Osteoblast (primary cell): ENCODE results near the gene OSGIN1. TPM values are rescaled to one million over a fixed set of nuclear protein-coding genes. Genes with fewer than 3 reads are reported as not detected.

ENCODE experiments used
- DNase-seq: peaks from one replicate; pipeline ENCODE4 v3.0.0; 2011; ENCODE audit warnings: low spot score, mixed read lengths; ENCODE audit not compliant: insufficient read length; ENCODE audit errors: missing footprints
- H2AFZ ChIP-seq: 2 replicates; pipeline ENCODE4 v1.6.0; 2011; ENCODE audit warnings: mild to moderate bottlenecking, low read length
- H3K27ac ChIP-seq: 2 replicates; pipeline ENCODE4 v1.5.1; 2011; ENCODE audit warnings: mild to moderate bottlenecking, low read depth, low read length, moderate library complexity
- H3K27me3 ChIP-seq: 2 replicates; pipeline ENCODE4 v1.6.0; 2012; ENCODE audit warnings: mild to moderate bottlenecking, control low read depth, inconsistent platforms, low read length, moderate library complexity; ENCODE audit not compliant: insufficient read depth
- H3K36me3 ChIP-seq: 2 replicates; pipeline ENCODE4 v1.5.1; 2011; ENCODE audit warnings: mild to moderate bottlenecking, low read length, control low read depth, moderate library complexity; ENCODE audit not compliant: insufficient read depth
- H3K4me1 ChIP-seq: 2 replicates; pipeline ENCODE4 v1.5.1; 2011; ENCODE audit warnings: mild to moderate bottlenecking, low read length, control low read depth, moderate library complexity; ENCODE audit not compliant: insufficient read depth
- H3K4me2 ChIP-seq: 2 replicates; pipeline ENCODE4 v1.6.0; 2011; ENCODE audit warnings: mild to moderate bottlenecking, low read length; ENCODE audit not compliant: insufficient read depth
- H3K4me3 ChIP-seq: fragments of 200-600 bp; sonication (generic); 3 replicates; pipeline ENCODE4 v1.5.1; 2012; ENCODE audit warnings: mild to moderate bottlenecking, low read length, inconsistent platforms; ENCODE audit not compliant: insufficient read depth
- H3K79me2 ChIP-seq: 2 replicates; pipeline ENCODE4 v1.6.0; 2012; ENCODE audit warnings: mild to moderate bottlenecking, low read length, control low read depth, inconsistent platforms; ENCODE audit not compliant: insufficient read depth
- H3K9me3 ChIP-seq: 2 replicates; pipeline ENCODE4 v1.5.1; 2011; ENCODE audit warnings: low read depth, low read length, control low read depth
- H4K20me1 ChIP-seq: 2 replicates; pipeline ENCODE4 v1.6.0; 2012; ENCODE audit warnings: mild to moderate bottlenecking, low read length, control low read depth; ENCODE audit not compliant: insufficient read depth
- CTCF ChIP-seq: IDR thresholded peaks from 2 replicates; pipeline ENCODE4 v1.5.1; 2011; ENCODE audit warnings: mild to moderate bottlenecking, low read depth, low read length, moderate library complexity; ENCODE audit errors: extremely low read depth
- total RNA-seq: library from RNA; depleted of rRNA; stranded (reverse); fragments of >200 nt; gene quantifications from 2 replicates; pipeline ENCODE4 v1.2.3, GENCODE V29; 2012

The OSGIN1 gene
- total RNA-seq, 1 donor = 3.6 TPM

DNA sequence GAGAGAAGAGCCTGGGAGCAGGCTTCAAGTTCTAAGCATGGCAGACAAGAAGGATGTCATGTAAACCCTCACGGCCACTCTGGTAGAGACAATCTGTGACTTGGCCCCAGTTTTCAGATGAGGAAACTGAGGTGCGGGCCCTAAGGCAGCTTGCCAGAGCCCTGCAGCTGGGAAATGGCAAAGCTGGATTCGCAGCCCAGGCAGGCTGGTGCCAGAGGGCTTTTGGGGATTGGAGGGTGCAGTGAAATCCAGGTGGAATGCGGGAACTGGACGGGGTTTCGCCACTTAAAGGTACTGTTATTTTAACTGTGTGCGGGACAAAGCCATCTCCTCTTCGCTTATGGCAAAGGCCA is 477 bp upstream of the OSGIN1 start:
- H3K4me1 ChIP-seq = peaks cover 22% of the 10 kb centered on the region
- H3K79me2 ChIP-seq = peaks cover 24% of the 10 kb centered on the region
- H3K4me3 ChIP-seq = peak overlapping the region; percentile 87
- H4K20me1 ChIP-seq = peaks cover 11% of the 10 kb centered on the region
- H3K27me3 ChIP-seq = no peaks in the 10 kb centered on the region
- peak overlapping the region; percentile 95 for H3K4me2 ChIP-seq
- no peaks in the 10 kb centered on the region for H3K9me3 ChIP-seq
- no peak for TF ChIP-seq CTCF
- peak overlapping the region; percentile 82 for H3K27ac ChIP-seq
- DNase-seq = no peak
- H2AFZ ChIP-seq = peak overlapping the region; percentile 90
- H3K36me3 ChIP-seq = no peaks in the 10 kb centered on the region

DNA sequence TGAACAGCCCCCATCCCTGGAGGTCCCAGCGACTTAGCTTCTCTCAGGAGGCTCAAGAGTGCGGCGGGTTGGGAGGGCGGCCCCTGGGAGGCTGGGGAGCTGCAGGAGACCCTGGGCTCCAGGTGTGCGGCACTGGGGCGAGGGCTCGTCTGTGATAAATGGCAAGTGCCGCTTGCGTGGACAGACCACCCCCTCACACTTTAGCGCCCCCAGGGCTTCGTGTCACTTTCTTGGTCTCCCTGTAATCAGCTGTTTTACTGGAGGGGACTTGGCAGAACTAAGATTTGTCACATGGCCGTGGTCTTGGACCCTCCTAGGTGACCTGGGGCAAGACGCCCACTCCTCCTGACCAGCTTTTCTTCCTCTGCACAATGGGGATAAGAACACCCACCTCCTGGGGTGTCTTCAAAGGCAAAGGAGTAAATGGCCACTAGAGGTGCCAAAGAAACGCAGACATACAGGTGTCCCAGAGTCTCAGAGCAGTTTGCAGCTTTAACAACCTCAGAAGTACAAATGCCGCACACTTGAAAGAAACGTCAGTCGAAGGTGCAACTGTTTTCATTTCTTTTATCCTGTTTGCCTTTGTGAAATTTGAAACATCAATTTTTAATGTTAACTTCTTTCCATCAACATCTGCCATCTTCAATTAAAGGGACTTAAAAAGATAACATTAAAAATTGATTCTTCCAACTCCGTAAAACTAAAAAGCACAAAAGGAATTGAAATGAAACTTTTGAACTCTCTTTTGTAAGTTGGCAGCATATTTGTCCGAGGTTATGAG is 946 bp downstream of the OSGIN1 start:
- Histone ChIP-seq H3K27me3 (no peaks in the 10 kb centered on the region), H3K79me2 (peaks cover 24% of the 10 kb centered on the region), H4K20me1 (peaks cover 11% of the 10 kb centered on the region), H3K27ac (peak overlapping the region; percentile 82), H3K36me3 (peaks cover 10% of the 10 kb centered on the region), H3K4me3 (peak overlapping the region; percentile 87), H2AFZ (peak overlapping the region; percentile 82), H3K9me3 (no peaks in the 10 kb centered on the region), H3K4me1 (peaks cover 22% of the 10 kb centered on the region), H3K4me2 (peak overlapping the region; percentile 95)
- DNase-seq = peak; percentile 85
- peak; percentile 55 for TF ChIP-seq CTCF

DNA sequence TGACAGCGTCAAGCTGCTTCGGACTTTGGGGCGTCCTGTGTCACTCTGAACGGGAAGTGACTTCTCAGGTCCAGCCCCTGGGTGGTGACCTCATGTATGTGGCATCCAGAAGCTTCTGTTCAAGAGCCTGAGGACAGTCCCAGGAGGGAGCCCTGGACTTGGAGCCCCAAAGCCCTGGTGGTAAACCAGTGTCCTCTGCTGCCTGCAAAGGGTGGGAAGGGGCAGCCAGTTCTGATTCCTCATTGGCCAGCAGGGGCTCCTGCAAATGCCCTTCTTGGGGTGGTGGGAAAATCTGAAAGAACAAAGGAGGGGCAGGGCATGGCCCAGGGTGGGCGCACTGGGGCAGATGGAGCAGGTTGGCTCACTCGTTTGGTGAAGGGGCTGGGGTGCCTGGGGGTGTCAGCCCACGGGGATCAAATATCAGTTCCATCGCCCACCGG is 1.6 kb downstream of the OSGIN1 start:
- Histone ChIP-seq H3K27me3 (no peaks in the 10 kb centered on the region), H3K36me3 (peaks cover 16% of the 10 kb centered on the region), H3K4me2 (peak overlapping the region; percentile 95), H4K20me1 (peaks cover 11% of the 10 kb centered on the region), H3K4me3 (peak overlapping the region; percentile 87), H3K79me2 (peaks cover 24% of the 10 kb centered on the region), H3K4me1 (peaks cover 22% of the 10 kb centered on the region), H3K27ac (peak overlapping the region; percentile 82), H2AFZ (no peak overlapping the region), H3K9me3 (no peaks in the 10 kb centered on the region)
- peak; percentile 89 for DNase-seq
- no peak for TF ChIP-seq CTCF
